Endothelial cell of umbilical vein (primary cell): Measurements from ENCODE around the gene HOXA3. TPM values are rescaled to one million over a fixed set of nuclear protein-coding genes. Genes with fewer than 3 reads are reported as not detected.

Experiments used
- BruUV-seq: library from RNA; stranded (reverse); fragments of 400-500 nt; replicated peaks from 2 replicates; lab custom pipeline; 2021; lab: Mats Ljungman, UMichigan
- CTCF ChIA-PET: fragments of 300-600, 350-600 bp; sonication (Branson Sonifier 250); formaldehyde crosslinking; loops from one replicate; lab custom pipeline; 2021; ENCODE audit warnings: antibody characterized with exemption, inconsistent platforms; lab: Charles Lee
- POLR2A ChIA-PET: fragments of 300-600, 350-600 bp; sonication (Branson Sonifier 250); formaldehyde crosslinking; loops from one replicate; lab custom pipeline; 2021; ENCODE audit warnings: antibody characterized with exemption, inconsistent platforms; lab: Charles Lee
- DNase-seq: peaks from one replicate; pipeline ENCODE4 v3.0.0-alpha.2; 2011; ENCODE audit warnings: low read depth, low spot score
- FAIRE-seq: peaks from 2 replicates; lab custom pipeline; 2011; peaks lifted over from hg19 to GRCh38; lab: Jason Lieb, UNC
- H2AFZ ChIP-seq: 2 replicates; pipeline ENCODE4 v1.6.0; 2012; ENCODE audit warnings: low read depth, low read length, control low read depth, inconsistent platforms
- H3K27ac ChIP-seq: 2 replicates; pipeline ENCODE4 v1.5.1; 2011; ENCODE audit warnings: low read depth, mild to moderate bottlenecking, control low read depth, low read length, moderate library complexity; ENCODE audit not compliant: insufficient read depth
- H3K27me3 ChIP-seq, 2 experiments: 2 replicates each; pipeline versions ENCODE4 v1.6.0 to v1.6.1; 2011; ENCODE audit warnings: low read length in 2 of 2, mixed read lengths in 1 of 2; ENCODE audit not compliant: control insufficient read depth in 2 of 2, insufficient read depth in 2 of 2
- H3K36me3 ChIP-seq, 2 experiments: 2 replicates in 1 of 2; 3 replicates in 1 of 2; pipeline ENCODE4 v1.5.1; 2011; ENCODE audit warnings: low read length in 2 of 2, mild to moderate bottlenecking in 1 of 2, moderate library complexity in 1 of 2; ENCODE audit not compliant: control insufficient read depth in 2 of 2, insufficient read depth in 2 of 2; ENCODE audit errors: extremely low read depth in 1 of 2
- H3K4me1 ChIP-seq: 3 replicates; pipeline ENCODE4 v1.5.1; 2011; ENCODE audit warnings: mild to moderate bottlenecking, low read length; ENCODE audit not compliant: control insufficient read depth, insufficient read depth; ENCODE audit errors: extremely low read depth
- H3K4me2 ChIP-seq: 2 replicates; pipeline ENCODE4 v1.6.1; 2011; ENCODE audit warnings: low read length, control low read depth, mixed read lengths; ENCODE audit not compliant: insufficient read depth
- H3K4me3 ChIP-seq, 3 experiments: fragments of 200-600 bp in 1 of 3; sonication (generic), shearing (Covaris generic) in 1 of 3; replicated peaks in 1 of 3; 2 replicates each; pipeline ENCODE4 v1.5.1; 2011 to 2016; ENCODE audit warnings: control low read depth in 3 of 3, low read length in 3 of 3, mild to moderate bottlenecking in 2 of 3, inconsistent platforms in 1 of 3, low read depth in 1 of 3, moderate library complexity in 1 of 3; ENCODE audit not compliant: insufficient read depth in 1 of 3
- H3K79me2 ChIP-seq: 2 replicates; pipeline ENCODE4 v1.6.0; 2012; ENCODE audit warnings: low read length, inconsistent platforms; ENCODE audit not compliant: control insufficient read depth, insufficient read depth
- H3K9ac ChIP-seq: replicated peaks from 2 replicates; pipeline ENCODE3; 2011; ENCODE audit warnings: low read length, control low read depth; ENCODE audit not compliant: insufficient read depth; ENCODE audit errors: extremely low read depth
- H3K9me1 ChIP-seq: replicated peaks from 3 replicates; pipeline ENCODE4 v1.6.0; 2011; ENCODE audit warnings: mild to moderate bottlenecking, low read length; ENCODE audit not compliant: control insufficient read depth, insufficient read depth; ENCODE audit errors: extremely low read depth
- H3K9me3 ChIP-seq: replicated peaks from 2 replicates; pipeline ENCODE4 v1.5.1; 2012; ENCODE audit warnings: low read length, inconsistent platforms; ENCODE audit not compliant: control insufficient read depth, insufficient read depth
- H4K20me1 ChIP-seq: replicated peaks from 2 replicates; pipeline ENCODE3; 2011; ENCODE audit warnings: mild to moderate bottlenecking, low read length; ENCODE audit not compliant: control insufficient read depth, insufficient read depth; ENCODE audit errors: extremely low read depth
- EZH2 ChIP-seq: IDR thresholded peaks from 2 replicates; pipeline ENCODE4 v1.6.1; 2012; ENCODE audit warnings: borderline replicate concordance, low read depth, mild to moderate bottlenecking, moderate library complexity, low read length, inconsistent platforms; ENCODE audit not compliant: severe bottlenecking
- FOS ChIP-seq: IDR thresholded peaks from 2 replicates; pipeline ENCODE4 v1.6.1; 2011; ENCODE audit warnings: mild to moderate bottlenecking, low read length, moderate library complexity, borderline replicate concordance; ENCODE audit not compliant: insufficient read depth
- GATA2 ChIP-seq: IDR thresholded peaks from 2 replicates; pipeline ENCODE4 v1.7.0; 2011; ENCODE audit warnings: low read depth, mild to moderate bottlenecking, moderate library complexity, mixed read lengths, low read length; ENCODE audit not compliant: insufficient read length, insufficient read depth
- JUN ChIP-seq: IDR thresholded peaks from 2 replicates; pipeline ENCODE4 v1.6.1; 2011; ENCODE audit warnings: borderline replicate concordance, low read depth; ENCODE audit not compliant: insufficient read length, insufficient read depth
- MYC ChIP-seq: IDR thresholded peaks from one replicate; pipeline ENCODE4 v1.6.1; 2011; ENCODE audit warnings: mild to moderate bottlenecking, low read depth, low read length
- POLR2A ChIP-seq: IDR thresholded peaks from 2 replicates; pipeline ENCODE4 v1.6.1; 2012; ENCODE audit warnings: low read depth, mild to moderate bottlenecking, control low read depth, low read length
- POLR2AphosphoS5 ChIP-seq: IDR thresholded peaks from 2 replicates; pipeline ENCODE4 v1.6.1; 2012; ENCODE audit warnings: low read depth, mild to moderate bottlenecking, control low read depth, low read length, moderate library complexity; ENCODE audit not compliant: insufficient read depth
- dilution Hi-C: fragments of 300-500 bp; cut with MboI; formaldehyde crosslinking; loops from one replicate; pipeline ENCODE4 v1.15.0; 2019; ENCODE audit warnings: low sequenced_read_pairs; ENCODE audit not compliant: extremely low pct_ligation_motif_present
- intact Hi-C: fragments of 100-400 bp; cut with micrococcal nuclease; formaldehyde crosslinking; loops from one replicate; pipeline ENCODE4 v1.10.0; 2022
- polyA plus RNA-seq, 4 experiments: library from polyadenylated mRNA; depleted of rRNA in 3 of 4; stranded (reverse) in 3 of 4; unstranded in 1 of 4; fragments of >200 nt; gene quantifications; 2 replicates each; pipeline versions ENCODE4 v1.2.1 to v1.2.3, GENCODE V29; 2011 to 2012; ENCODE audit warnings: missing spikeins in 1 of 4
- total RNA-seq: library from RNA; stranded (reverse); gene quantifications from 2 replicates; pipeline ENCODE4 v1.2.3, GENCODE V29; 2021
- TF ChIP-seq, protein P1 (sequence below): IDR thresholded peaks from 2 replicates; pipeline ENCODE4 v1.6.1; 2011; ENCODE audit not compliant: insufficient read depth, insufficient read length
- TF ChIP-seq, protein P2 (sequence below), 2 donors: IDR thresholded peaks; 1 replicate in 1 of 2; 2 replicates in 1 of 2; pipeline ENCODE4 v1.5.1; 2011; ENCODE audit warnings: low read length in 2 of 2, mild to moderate bottlenecking in 2 of 2, moderate library complexity in 2 of 2, control low read depth in 1 of 2, inconsistent platforms in 1 of 2, low read depth in 1 of 2; ENCODE audit not compliant: insufficient read depth in 1 of 2; ENCODE audit errors: extremely low read depth in 1 of 2

Gene HOXA3
- total and polyA plus RNA-seq, 2 donors (not counting 3 experiments of a cell fraction or from before 2014, with no cell fraction given), result 4.7 to 14.0 TPM

- BruUV-seq, result TSS peak; percentile 19
- peaks cover 57% of the 10 kb centered on the region for H3K4me1 ChIP-seq
- H3K9me3 ChIP-seq, result no peaks in the 10 kb centered on the region
- H3K9me1 ChIP-seq, result no peaks in the 10 kb centered on the region
- POLR2A ChIA-PET, result interaction anchor here (0.7 kb wide), 1 partner anchor 71 kb away, joined by 4 read pairs; no protein-coding TSS in a partner anchor
- H3K4me2 ChIP-seq, result peak overlapping the region; percentile 98
- no peak overlapping the region for H2AFZ ChIP-seq
- DNase-seq (peak; percentile 80), FAIRE-seq (peak; percentile 67)
- peak overlapping the region; percentile 44 to 88 (median 59) for H3K4me3 ChIP-seq
- intact Hi-C loops (loop anchor here (1.0 kb wide), 2 partner anchors 8 to 13 kb away; no protein-coding TSS in a partner anchor), dilution Hi-C loops (loop anchor here (25.0 kb wide), 1 partner anchor 984 kb away; no protein-coding TSS in a partner anchor)
- CTCF ChIA-PET, result interaction anchor here (0.7 to 7.4 kb wide), 7 partner anchors 7 to 50 kb away, joined by 3 to 86 read pairs (median 14); partner anchors contain the start of genes HOXA11 and HOXA3
- H3K27ac ChIP-seq, result peak overlapping the region; percentile 96
- H4K20me1 ChIP-seq, result no peaks in the 10 kb centered on the region
- H3K36me3 ChIP-seq, result no peaks in the 10 kb centered on the region
- no peaks in the 10 kb centered on the region for H3K27me3 ChIP-seq
- peak overlapping the region; percentile 91 for H3K9ac ChIP-seq
- peaks cover 100% of the 10 kb centered on the region for H3K79me2 ChIP-seq
- TF ChIP-seq, protein P1, sequence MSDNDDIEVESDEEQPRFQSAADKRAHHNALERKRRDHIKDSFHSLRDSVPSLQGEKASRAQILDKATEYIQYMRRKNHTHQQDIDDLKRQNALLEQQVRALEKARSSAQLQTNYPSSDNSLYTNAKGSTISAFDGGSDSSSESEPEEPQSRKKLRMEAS, result no peak
- peak; percentile 58 for TF ChIP-seq POLR2AphosphoS5
- no peak for TF ChIP-seq EZH2
- TF ChIP-seq, protein P2, sequence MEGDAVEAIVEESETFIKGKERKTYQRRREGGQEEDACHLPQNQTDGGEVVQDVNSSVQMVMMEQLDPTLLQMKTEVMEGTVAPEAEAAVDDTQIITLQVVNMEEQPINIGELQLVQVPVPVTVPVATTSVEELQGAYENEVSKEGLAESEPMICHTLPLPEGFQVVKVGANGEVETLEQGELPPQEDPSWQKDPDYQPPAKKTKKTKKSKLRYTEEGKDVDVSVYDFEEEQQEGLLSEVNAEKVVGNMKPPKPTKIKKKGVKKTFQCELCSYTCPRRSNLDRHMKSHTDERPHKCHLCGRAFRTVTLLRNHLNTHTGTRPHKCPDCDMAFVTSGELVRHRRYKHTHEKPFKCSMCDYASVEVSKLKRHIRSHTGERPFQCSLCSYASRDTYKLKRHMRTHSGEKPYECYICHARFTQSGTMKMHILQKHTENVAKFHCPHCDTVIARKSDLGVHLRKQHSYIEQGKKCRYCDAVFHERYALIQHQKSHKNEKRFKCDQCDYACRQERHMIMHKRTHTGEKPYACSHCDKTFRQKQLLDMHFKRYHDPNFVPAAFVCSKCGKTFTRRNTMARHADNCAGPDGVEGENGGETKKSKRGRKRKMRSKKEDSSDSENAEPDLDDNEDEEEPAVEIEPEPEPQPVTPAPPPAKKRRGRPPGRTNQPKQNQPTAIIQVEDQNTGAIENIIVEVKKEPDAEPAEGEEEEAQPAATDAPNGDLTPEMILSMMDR (IDR thresholded peaks at IDR 0.05; ENCODE audit: extremely low read depth in 1 of 2, insufficient read depth in 1 of 2, low read depth in 1 of 2, low read length in 2 of 2), result no peak
- TF ChIP-seq MYC, result no peak
- peak; percentile 16 for TF ChIP-seq GATA2
- TF ChIP-seq POLR2A, result no peak
- no peak for TF ChIP-seq FOS
- TF ChIP-seq JUN, result no peak
Observed at GRCh38 chr7:27171325-27171636, 18.9 kb upstream of the HOXA3 start.
